OCI-LY3 (cell line): ENCODE results near the gene PRR9.
A peak's percentile ranks its signal among the peaks of the same experiment; 100 is the strongest.

Experiments used
- H2AFZ ChIP-seq: fragments of 200-600, 300-600 bp; shearing (Covaris generic); 2 replicates; pipeline ENCODE4 v1.6.0; 2014; ENCODE audit warnings: antibody characterized with exemption, low read depth, low read length
- H3K27ac ChIP-seq: fragments of 200-600, 300-600 bp; sonication (generic); 2 replicates; pipeline ENCODE4 v1.5.1; 2014; ENCODE audit warnings: mild to moderate bottlenecking, low read length, moderate library complexity, mixed read lengths
- H3K27me3 ChIP-seq: fragments of 200-600, 300-600 bp; sonication (generic); 2 replicates; pipeline ENCODE4 v1.6.1; 2014; ENCODE audit warnings: low read depth, low read length, mixed read lengths
- H3K36me3 ChIP-seq: fragments of 200-600, 300-600 bp; sonication (generic); replicated peaks from 2 replicates; pipeline ENCODE3; 2014; ENCODE audit warnings: low read depth, low read length, mixed read lengths
- H3K4me1 ChIP-seq: fragments of 300-600, 200-600 bp; sonication (generic); 2 replicates; pipeline ENCODE4 v1.6.1; 2014; ENCODE audit warnings: low read length, mixed read lengths
- H3K4me2 ChIP-seq: fragments of 200-600, 300-600 bp; sonication (generic); 2 replicates; pipeline ENCODE4 v1.6.1; 2014; ENCODE audit warnings: low read length, mixed read lengths
- H3K4me3 ChIP-seq: fragments of 300-600, 200-600 bp; sonication (generic); 2 replicates; pipeline ENCODE4 v1.5.1; 2014; ENCODE audit warnings: antibody characterized with exemption, mild to moderate bottlenecking, low read length, moderate library complexity
- H3K79me2 ChIP-seq: fragments of 300-600, 200-600 bp; shearing (Covaris generic); 2 replicates; pipeline ENCODE4 v1.6.1; 2014; ENCODE audit warnings: mild to moderate bottlenecking, low read length, mixed read lengths
- H3K9ac ChIP-seq: fragments of 300-600, 200-600 bp; shearing (Covaris generic); 2 replicates; pipeline ENCODE4 v1.6.0; 2014; ENCODE audit warnings: mild to moderate bottlenecking, low read length, moderate library complexity
- H3K9me3 ChIP-seq: fragments of 200-600, 300-600 bp; shearing (Covaris generic); 2 replicates; pipeline ENCODE4 v1.6.1; 2014; ENCODE audit warnings: low read length, mixed read lengths; ENCODE audit not compliant: insufficient read depth
- H4K20me1 ChIP-seq: fragments of 200-600, 300-600 bp; sonication (generic); 2 replicates; pipeline ENCODE4 v1.6.1; 2016; ENCODE audit warnings: low read length, mixed read lengths; ENCODE audit not compliant: insufficient read depth
- EZH2phosphoT487 ChIP-seq: fragments of 200-600 bp; shearing (Covaris generic); IDR thresholded peaks from 2 replicates; pipeline ENCODE4 v1.6.1; 2018; ENCODE audit warnings: antibody characterized with exemption, mixed run types, low read depth
- TF ChIP-seq, protein P1 (sequence below): fragments of 200-600, 300-600 bp; sonication (generic); IDR thresholded peaks from 2 replicates; pipeline ENCODE4 v1.5.1; 2014; ENCODE audit warnings: antibody characterized with exemption, low read length, low read depth

PRR9 gene

DNA sequence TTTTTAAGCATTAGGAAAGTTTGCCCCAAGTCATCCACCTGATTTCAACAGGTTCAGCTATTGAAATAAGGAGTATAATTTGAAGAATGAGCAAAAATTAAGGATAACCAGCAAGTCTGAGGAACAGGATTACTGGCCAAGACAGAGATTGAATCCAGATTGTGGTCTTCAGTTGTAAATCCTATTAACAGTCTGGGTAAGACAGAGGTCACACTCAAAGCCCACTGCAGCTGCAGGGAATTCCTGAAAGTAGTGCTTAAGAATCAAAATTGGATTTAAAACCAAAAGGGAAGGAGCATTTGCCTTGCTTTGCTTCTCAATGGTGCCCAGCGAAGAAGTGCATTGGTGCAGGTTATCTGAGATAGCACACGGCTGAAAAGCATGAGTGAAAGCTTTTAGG is 35.7 kb downstream of the PRR9 start:
- H3K4me3 ChIP-seq = no peak overlapping the region
- no peaks in the 10 kb centered on the region for H3K9me3 ChIP-seq
- no peaks in the 10 kb centered on the region for H3K27me3 ChIP-seq
- no peak overlapping the region for H2AFZ ChIP-seq
- H3K79me2 ChIP-seq = no peaks in the 10 kb centered on the region
- no peaks in the 10 kb centered on the region for H4K20me1 ChIP-seq
- H3K4me2 ChIP-seq = peak overlapping the region; percentile 25; the same call in 1 of the 2 replicates
- peaks cover 36% of the 10 kb centered on the region for H3K4me1 ChIP-seq
- H3K27ac ChIP-seq = no peak overlapping the region
- H3K36me3 ChIP-seq = no peaks in the 10 kb centered on the region
- TF ChIP-seq EZH2phosphoT487 = no peak
- TF ChIP-seq, protein P1, sequence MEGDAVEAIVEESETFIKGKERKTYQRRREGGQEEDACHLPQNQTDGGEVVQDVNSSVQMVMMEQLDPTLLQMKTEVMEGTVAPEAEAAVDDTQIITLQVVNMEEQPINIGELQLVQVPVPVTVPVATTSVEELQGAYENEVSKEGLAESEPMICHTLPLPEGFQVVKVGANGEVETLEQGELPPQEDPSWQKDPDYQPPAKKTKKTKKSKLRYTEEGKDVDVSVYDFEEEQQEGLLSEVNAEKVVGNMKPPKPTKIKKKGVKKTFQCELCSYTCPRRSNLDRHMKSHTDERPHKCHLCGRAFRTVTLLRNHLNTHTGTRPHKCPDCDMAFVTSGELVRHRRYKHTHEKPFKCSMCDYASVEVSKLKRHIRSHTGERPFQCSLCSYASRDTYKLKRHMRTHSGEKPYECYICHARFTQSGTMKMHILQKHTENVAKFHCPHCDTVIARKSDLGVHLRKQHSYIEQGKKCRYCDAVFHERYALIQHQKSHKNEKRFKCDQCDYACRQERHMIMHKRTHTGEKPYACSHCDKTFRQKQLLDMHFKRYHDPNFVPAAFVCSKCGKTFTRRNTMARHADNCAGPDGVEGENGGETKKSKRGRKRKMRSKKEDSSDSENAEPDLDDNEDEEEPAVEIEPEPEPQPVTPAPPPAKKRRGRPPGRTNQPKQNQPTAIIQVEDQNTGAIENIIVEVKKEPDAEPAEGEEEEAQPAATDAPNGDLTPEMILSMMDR = no peak
- no peak overlapping the region for H3K9ac ChIP-seq

DNA sequence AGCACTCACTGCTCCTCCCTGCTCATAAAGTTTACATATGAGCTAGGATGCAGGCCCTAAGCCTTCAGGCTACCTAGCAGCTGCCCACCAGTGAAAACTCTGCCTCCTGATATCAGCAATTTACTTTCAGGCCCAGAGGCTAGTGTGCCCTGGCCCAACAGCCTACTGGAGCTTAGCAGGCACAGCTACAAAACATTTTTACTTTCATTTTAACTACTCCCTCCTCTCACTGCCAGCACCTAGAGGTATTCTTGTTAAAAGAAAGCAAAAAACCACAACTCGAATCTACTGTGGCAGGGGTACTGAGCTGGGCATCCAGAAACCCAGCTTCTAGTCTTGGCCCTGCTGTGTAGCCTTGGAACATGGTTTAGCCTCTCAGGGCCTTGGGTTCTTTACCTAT is 36.3 kb downstream of the PRR9 start:
- Histone ChIP-seq H2AFZ (peak overlapping the region; percentile 6; the same call in 1 of the 2 replicates), H3K36me3 (no peaks in the 10 kb centered on the region), H3K9ac (no peak overlapping the region), H3K4me1 (peaks cover 36% of the 10 kb centered on the region), H4K20me1 (no peaks in the 10 kb centered on the region), H3K79me2 (no peaks in the 10 kb centered on the region), H3K27me3 (no peaks in the 10 kb centered on the region), H3K9me3 (no peaks in the 10 kb centered on the region), H3K4me2 (peak overlapping the region; percentile 25), H3K4me3 (no peak overlapping the region), H3K27ac (peak overlapping the region; percentile 20; the same call in 1 of the 2 replicates)
- TF ChIP-seq, protein P1 = no peak
- no peak for TF ChIP-seq EZH2phosphoT487

DNA sequence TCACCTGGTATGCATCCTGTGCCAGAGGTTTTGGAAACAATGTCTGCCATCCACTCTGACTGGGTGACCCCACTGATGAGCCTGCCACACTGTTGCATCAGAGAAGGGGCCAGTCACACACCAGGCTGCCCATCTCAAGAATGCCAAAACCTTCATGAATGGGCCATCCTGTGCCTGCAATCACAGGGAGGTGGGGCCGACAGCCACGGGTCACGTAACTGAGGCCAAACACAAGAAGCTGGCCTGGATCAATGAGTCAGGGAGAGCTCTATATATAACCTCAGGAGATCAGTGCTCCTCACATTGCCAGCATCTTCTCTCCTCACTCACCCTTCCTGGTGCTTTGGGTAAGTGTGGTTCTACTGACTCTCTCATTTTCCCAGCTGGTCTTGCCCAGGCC is 42.0 kb downstream of the PRR9 start, which contains the start of gene LORICRIN:
Gene LORICRIN, plus strand, starts transcription at position 301 of the 400 bp plus-strand sequence. CDS start 1,263 bp downstream, outside the sequence.
- TF ChIP-seq EZH2phosphoT487 = no peak
- TF ChIP-seq, protein P1 = no peak
- H3K27ac ChIP-seq = peak within 1 kb of the TSS; percentile 93
- no peaks in the 10 kb centered on the region for H4K20me1 ChIP-seq
- peak within 1 kb of the TSS; percentile 75 for H3K9ac ChIP-seq
- H3K4me1 ChIP-seq = peaks cover 36% of the 10 kb centered on the region
- peak within 1 kb of the TSS; percentile 95 for H3K4me2 ChIP-seq
- H3K4me3 ChIP-seq = peak within 1 kb of the TSS; percentile 75
- peaks cover 23% of the 10 kb centered on the region for H3K79me2 ChIP-seq
- H3K36me3 ChIP-seq = peaks cover 4% of the 10 kb centered on the region
- peaks cover under 1% of the 10 kb centered on the region; the same call in 1 of the 2 replicates for H3K9me3 ChIP-seq
- H3K27me3 ChIP-seq = no peaks in the 10 kb centered on the region
- no peak within 1 kb of the TSS for H2AFZ ChIP-seq

DNA sequence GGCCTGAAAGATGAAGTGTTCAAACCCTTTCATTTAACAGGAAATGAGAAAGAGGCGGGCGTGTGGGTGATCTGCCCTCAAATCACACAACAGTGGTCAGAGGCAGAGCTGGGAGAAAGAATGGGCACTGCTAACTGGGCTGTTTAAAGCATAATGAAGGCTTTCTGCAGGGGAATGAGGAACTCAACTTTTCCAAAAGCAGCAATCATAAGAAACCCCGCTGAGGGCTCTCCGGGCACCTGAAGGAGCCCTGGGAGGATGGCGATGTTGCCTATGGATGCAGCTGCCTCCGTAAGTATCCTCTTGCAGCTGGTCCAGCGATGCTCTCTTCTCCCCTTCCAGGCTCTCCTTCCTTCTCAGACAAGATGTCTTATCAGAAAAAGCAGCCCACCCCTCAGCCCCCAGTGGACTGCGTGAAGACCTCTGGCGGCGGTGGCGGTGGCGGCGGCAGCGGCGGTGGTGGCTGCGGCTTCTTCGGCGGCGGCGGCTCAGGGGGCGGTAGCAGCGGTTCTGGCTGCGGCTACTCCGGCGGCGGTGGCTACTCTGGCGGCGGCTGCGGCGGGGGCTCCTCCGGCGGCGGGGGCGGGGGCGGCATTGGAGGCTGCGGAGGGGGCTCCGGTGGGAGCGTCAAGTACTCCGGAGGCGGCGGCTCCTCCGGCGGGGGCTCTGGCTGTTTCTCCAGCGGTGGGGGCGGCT is 43.3 kb downstream of the PRR9 start:
- H3K27me3 ChIP-seq = no peaks in the 10 kb centered on the region
- H3K9ac ChIP-seq = peak overlapping the region; percentile 75

More for the DNA sequence above, 43.3 kb downstream of the PRR9 start:
- Histone ChIP-seq H3K36me3 (peaks cover 11% of the 10 kb centered on the region), H3K27ac (peak overlapping the region; percentile 93), H3K4me3 (peak overlapping the region; percentile 75), H3K4me1 (peaks cover 36% of the 10 kb centered on the region), H2AFZ (no peak overlapping the region), H3K4me2 (peak overlapping the region; percentile 95), H3K79me2 (peaks cover 23% of the 10 kb centered on the region), H4K20me1 (no peaks in the 10 kb centered on the region), H3K9me3 (peaks cover 8% of the 10 kb centered on the region)
- TF ChIP-seq EZH2phosphoT487 = no peak
- TF ChIP-seq, protein P1 = no peak
